Stimulated activated CD8-positive, alpha-beta memory T cell treated with anti-CD3 and anti-CD28 coated beads, Interleukin-7, amount 100 ng/mL, for 1 hour (primary cell): ENCODE results near the gene PI4K2A.

Source experiments
- DNase-seq, 2 donors: peaks; one replicate each; pipeline ENCODE4 v3.0.0-alpha.2; 2020; ENCODE audit warnings: low read depth in 2 of 2

Gene PI4K2A

DNA sequence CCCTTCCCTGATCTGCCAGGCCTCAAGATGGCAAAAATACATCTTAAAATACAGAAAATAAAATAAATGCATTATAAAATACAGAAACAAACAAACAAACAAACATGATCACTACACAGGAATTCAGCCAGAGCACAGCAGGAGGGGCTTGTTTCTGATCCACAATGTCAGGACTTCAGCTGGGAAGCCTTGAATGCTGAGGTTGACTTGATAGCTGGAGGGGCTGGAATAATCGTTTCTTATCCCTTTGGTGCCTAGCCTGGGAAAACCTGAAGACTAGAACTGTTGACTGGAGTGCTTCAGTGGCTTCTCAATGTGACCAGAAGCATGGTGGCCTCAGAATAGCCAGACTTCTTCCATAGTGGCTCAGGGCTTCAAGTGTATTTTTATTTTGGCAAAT, 63.9 kb downstream of the PI4K2A start:
- DNase-seq = no peak

GRCh38 chr10:97705006-97705670, 64.7 kb downstream of the PI4K2A start:
- no peak for DNase-seq

DNA sequence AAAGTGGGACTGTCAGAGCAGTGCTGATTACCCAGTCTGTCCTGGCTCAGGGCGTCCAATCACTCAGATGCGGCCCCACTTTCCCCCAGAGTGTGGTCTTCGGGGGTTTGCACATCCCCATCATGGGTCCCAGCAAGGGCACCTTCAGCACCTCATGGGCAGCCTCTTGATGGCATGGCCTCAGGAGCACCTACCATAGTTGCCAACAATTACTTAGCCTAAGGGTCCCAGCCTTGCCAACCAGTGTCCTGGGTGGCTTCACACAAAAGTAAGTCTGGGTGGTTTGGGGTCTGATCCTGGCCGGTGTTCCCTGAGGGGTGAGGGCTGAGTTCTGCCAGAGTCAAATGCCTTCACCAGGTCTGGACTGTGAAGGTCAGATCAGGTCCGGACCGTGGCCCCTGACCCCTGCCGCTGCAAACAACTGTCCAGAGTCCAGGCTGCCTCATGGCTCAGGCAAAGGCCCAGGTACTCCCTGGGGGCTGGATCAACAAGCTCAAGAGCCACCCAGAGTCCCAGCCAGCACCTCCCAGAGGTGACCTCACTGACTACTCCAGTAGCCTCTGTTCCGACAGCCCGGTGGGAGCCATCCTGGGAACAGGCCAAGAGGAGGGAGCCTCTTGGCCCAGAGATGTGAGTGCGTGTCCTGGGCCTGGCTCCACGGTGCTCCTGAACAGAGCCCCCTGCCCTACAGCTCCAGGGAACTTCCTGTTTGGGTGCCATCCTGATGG, 66.8 kb downstream of the PI4K2A start:
- no peak for DNase-seq

- no peak for DNase-seq
Measured at GRCh38 chr10:97708167-97708566, 67.7 kb downstream of the PI4K2A start.

DNA sequence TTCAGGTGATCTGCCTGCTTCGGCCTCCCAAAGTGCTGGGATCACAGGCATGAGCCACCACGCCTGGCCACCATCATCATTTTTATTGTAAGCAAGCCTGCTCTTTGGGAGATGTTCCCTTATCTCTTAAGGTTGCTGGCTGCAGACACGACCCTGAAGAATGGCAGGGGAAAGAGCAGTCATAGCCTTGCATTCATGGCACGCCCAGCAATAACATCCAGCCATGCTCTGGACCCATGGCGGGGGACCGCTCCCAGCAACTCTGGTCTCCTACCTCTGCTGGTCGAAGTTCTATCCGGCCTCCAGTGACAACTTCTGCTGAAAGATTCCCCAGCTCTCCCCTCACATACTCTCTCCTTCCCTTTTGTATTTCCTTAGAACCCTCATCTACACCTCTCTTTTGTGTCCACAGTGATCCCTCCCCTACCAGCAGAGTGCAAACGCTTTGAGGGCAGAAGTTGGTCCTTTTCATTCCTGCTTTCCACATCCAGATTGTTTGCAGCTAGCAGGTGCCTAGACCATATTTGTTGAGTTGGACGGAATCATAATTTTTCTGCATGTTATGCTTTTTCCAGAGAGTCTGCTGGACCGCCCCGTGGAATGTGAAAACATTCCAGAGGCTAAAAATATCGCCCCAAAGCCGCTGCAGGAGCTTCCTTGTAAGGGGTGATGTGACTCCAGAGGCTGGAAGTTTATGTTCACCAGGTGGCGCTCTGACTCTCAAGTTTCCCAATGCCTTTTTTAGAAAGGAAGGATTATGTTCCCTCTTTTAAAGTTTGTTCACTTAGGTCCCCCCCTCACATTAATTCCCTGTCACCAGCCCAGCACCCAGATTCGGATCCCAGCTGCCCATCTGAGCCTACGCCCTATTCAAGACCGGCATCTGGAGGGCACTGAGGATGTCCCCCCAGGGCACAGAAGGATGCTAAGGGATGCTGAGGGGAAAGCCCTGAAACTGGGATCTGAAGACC, 68.8 kb downstream of the PI4K2A start:
- DNase-seq = no peak

DNA sequence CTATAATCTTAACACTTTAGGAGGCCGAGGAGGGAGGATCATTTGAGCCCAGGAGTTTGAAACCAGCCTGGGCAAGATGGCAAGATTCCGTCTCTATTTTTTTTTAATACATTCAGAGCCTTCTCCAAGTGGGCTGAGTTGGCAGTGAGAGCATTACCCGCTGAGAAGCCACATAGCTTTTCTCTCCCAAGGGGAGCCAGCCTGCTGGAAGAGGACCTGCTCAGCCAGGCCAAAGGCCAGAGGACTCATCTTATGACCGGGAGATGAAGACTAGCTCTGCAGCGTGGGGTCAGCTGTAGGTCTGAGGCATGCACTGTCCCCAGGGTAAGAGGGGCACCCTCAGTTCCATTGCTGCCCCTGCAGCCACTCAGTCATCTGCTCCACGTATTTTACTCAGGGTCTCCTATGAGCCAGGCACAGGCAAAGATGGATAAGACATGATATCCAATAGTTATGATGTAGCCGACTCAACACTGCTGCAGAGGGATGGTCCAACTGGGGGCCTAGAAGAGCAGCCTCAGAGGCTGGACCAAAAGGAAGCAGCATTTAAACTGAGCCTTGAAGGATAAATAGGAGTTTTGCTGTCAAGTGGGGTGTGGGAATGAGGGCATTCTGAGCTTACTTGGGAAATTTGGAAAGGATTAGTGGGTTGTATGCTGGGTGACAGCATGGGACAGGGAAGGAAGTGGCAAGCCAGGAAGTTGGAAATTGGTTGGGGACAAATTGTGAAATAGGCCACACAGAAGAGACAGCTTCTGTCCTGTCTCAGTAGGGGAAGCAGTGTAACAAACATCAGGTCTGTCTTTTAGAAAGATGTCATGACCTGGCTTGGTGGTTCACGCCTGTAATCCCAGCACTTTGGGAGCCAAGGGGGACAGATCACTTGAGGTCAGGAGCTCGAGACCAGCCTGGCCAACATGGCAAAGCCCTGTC, 71.4 kb downstream of the PI4K2A start:
- no peak for DNase-seq

DNA sequence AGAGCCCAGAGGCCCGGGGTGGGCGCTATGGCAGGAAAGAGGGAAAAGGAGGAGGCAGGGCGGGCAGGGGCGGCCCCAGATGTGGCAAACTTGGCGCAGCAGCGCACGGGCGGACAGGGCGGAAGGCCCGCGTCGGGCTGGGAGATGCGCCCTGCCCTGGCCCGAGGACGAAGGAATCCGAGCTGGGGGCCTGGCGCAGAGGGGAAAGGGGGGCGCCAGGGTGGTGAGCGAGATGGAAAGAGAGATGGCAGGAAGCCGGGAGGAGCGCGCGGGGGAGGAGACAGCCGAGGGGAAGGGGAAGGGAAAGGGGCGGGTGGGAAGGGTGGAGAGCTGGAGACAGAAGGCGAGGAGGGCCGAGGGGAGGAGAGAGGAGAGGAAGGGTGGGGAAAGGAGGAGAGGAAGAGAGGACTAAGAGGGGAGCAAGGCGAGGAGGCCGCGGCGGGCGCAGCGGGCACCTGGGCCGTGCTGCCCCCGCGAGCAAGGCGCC, 72.9 kb downstream of the PI4K2A start, which contains the start of gene MARVELD1:
TSS of gene MARVELD1 (plus strand) at position 392 of the 487 bp plus-strand sequence. CDS start 147 bp downstream, outside the sequence.
- DNase-seq = no peak

DNA sequence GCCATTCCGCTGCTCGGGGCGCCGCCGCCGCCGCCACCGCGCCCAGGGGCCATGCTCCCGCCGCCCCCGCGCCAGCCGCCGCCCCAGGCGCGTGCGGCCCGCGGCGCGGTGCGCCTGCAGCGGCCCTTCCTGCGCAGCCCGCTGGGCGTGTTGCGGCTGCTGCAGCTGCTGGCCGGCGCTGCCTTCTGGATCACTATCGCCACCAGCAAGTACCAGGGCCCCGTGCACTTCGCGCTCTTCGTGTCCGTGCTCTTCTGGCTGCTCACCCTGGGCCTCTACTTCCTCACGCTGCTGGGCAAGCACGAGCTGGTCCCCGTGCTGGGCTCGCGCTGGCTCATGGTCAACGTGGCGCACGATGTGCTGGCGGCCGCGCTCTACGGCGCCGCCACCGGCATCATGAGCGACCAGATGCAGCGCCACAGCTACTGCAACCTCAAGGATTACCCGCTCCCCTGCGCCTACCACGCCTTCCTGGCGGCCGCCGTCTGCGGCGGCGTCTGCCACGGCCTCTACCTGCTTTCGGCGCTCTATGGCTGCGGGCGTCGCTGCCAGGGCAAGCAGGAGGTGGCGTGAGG, 73.4 kb downstream of the PI4K2A start:
- no peak for DNase-seq

DNA sequence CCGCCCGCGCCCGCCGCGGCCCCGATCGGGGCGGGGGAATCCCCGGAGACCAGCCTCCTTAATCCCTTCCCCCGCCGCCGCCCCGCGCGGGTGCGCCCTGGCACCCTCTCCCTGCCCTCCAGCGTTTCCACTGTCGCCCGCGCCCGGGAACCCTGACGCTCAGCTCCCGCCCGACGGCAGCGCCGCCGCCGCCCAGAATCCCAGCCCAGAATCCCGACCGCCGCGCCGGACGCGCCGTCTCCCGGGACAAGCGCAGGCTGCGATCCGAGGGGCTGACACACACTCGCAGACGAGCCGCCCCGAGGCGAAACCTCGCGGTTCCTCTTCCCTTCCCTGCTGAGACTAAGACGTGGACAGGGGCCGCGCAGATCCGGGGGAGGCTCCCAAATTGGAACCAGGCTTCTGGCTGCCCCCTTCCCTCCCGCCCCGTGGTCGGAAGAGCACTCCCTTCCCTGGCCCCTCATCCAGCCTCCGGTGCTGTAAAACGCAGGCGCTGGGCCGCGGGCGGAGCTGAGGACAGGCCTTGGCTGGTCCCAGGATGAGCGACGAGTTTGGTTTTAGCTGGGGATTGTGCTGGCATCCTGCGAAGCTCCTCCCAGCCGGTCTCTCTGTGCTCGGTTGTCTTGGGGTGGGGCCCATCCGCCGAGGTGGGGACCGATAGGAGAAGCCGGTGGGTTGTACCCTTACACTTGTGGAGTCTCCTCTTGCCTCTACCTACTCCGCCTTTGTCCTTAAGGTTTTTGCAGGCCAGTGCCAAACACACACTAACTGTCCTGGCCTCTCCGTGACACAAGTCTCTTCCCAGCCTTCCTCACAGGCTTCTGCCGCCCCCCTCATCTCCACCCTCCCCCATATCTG, 74.2 kb downstream of the PI4K2A start:
- DNase-seq = no peak

DNA sequence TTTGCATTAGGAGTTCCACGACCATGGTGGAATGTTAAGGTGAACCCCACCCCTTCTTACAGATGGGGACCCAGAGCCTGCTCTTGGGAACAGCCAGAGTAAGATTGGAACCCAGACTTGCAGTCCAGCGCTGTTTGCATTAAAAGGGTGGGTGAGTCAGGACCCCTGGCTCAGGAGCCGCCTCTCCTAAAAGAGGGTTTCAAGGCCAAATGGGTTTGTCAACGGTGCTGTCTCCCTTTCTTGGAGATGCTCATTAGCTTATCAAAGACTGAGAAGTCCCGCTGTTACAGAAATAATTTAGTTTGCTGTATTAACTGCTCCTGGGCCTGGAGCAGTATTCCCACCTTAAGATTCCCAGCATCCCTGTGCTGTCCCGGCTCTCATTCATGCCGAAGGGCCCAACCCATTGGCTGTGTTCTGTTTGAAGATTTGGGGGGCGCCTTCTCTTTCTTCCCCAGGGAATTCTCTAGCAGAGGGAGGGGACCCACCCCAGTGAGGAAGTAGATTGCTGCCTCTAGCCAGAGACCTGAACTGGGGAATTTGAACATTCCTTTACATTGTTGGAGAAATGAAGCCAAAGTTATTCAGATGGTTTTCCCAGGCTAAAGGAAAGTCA, 74.9 kb downstream of the PI4K2A start:
- DNase-seq = no peak

- DNase-seq = no peak
Measured at GRCh38 chr10:97717627-97718026, 77.2 kb downstream of the PI4K2A start.

- DNase-seq = no peak
Measured at GRCh38 chr10:97718178-97718577, 77.7 kb downstream of the PI4K2A start.

GRCh38 chr10:97718659-97719142, 78.2 kb downstream of the PI4K2A start:
- DNase-seq = no peak

DNA sequence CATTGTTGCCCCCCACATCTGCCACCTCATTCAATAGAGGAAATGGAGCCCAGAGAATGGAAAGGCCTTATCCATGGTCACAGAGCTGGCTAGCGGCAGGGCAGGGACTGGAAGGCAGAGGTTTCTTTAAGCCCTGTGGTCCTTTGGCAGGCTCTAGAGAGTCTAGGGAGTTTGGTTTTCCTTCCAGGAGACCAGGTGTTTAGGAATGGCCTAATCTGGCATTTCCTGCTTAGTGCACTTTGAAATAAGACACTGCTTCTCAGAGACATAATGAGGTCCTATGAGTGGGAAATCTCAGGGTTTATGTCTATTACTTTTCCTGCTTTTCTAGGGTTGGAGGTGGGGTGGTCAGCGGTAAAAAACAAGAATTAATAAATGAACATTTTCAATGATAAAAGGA, 79.1 kb downstream of the PI4K2A start:
- DNase-seq = no peak

GRCh38 chr10:97721871-97722780, 81.7 kb downstream of the PI4K2A start:
- DNase-seq = no peak

GRCh38 chr10:97723001-97723400, 82.5 kb downstream of the PI4K2A start:
- DNase-seq = no peak

- no peak for DNase-seq
Measured at GRCh38 chr10:97724341-97724941, 84.0 kb downstream of the PI4K2A start.
